Measurements from ENCODE around the gene TTLL9.
A peak's percentile ranks its signal among the peaks of the same experiment; 100 is the strongest.

The TTLL9 gene

DNA sequence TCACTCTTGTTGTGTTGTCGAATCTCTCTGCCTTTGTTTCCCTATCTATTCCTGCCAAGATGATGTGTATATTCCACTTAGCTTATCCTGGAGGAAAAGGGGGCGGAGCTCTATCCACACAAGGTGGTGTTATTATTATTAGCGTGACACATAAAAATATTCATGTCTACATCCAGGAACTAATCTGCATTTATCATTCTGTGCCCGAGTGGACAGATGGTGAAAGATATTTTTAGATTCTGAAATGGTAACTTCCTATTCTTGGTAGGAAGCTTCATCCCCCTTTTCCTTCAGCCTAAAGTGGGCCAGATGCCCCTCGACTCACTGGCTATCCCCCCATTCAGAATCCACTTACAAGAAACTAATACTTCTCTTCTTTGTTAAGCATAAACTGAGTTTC, 99.6 kb downstream of the TTLL9 start:
- Histone ChIP-seq H3K9ac (ENCODE audit: low read depth, low read length, poor library complexity) (no peak overlapping the region), H2BK5ac (ENCODE audit: low read length) (no peak overlapping the region), H4K91ac (ENCODE audit: low read depth, low read length, poor library complexity) (no peak overlapping the region), H3K27me3 (ENCODE audit: control insufficient read depth in 3 of 3, insufficient read depth in 3 of 3, low read depth in 1 of 3, low read length in 3 of 3) (peaks cover 0 to 61% (median 12%) of the 10 kb centered on the region in 3 experiments), H3K4me1 (ENCODE audit: control insufficient read depth in 2 of 2, insufficient read depth in 1 of 2, low read depth in 1 of 2, low read length in 2 of 2) (peaks cover 6 to 13% of the 10 kb centered on the region in 2 donors), H3K18ac (ENCODE audit: low read length) (no peak overlapping the region), H2BK15ac (ENCODE audit: low read length) (no peak overlapping the region), H3K14ac (ENCODE audit: low read length) (no peak overlapping the region), H3K4me2 (ENCODE audit: insufficient read depth, low read length, poor library complexity, severe bottlenecking) (no peak overlapping the region), H3K23ac (ENCODE audit: low read depth, low read length, poor library complexity) (no peak overlapping the region), H3K79me1 (ENCODE audit: low read depth, low read length) (no peaks in the 10 kb centered on the region), H2AFZ (ENCODE audit: low read length) (no peak overlapping the region), H4K8ac (ENCODE audit: low read depth, low read length) (no peak overlapping the region), H3K36me3 (replicated peaks in 1 of 2; ENCODE audit: control insufficient read depth in 2 of 2, insufficient read depth in 2 of 2, low read length in 2 of 2) (no peaks in the 10 kb centered on the region), H2BK120ac (ENCODE audit: low read depth, low read length) (no peak overlapping the region), H2AK5ac (ENCODE audit: low read depth, low read length) (no peak overlapping the region), H3K4me3 (ENCODE audit: low read length in 2 of 2) (no peak overlapping the region), H3K4ac (ENCODE audit: low read length) (no peak overlapping the region), H3K9me3 (replicated peaks in 1 of 2; ENCODE audit: control insufficient read depth in 2 of 2, insufficient read depth in 1 of 2, low read depth in 1 of 2, low read length in 2 of 2) (no peaks in the 10 kb centered on the region), H2BK12ac (ENCODE audit: low read length) (no peak overlapping the region), H3K27ac (replicated peaks; ENCODE audit: low read length) (no peak overlapping the region)
- DNase-seq (ENCODE audit: low spot score), result no peak
- no CpG with 5 or more reads among the region's 5 CpGs for whole genome bisulfite sequencing, 2 donors (ENCODE audit: extremely low coverage in 2 of 2, insufficient read length in 2 of 2, insufficient replicate concordance in 1 of 2)

DNA sequence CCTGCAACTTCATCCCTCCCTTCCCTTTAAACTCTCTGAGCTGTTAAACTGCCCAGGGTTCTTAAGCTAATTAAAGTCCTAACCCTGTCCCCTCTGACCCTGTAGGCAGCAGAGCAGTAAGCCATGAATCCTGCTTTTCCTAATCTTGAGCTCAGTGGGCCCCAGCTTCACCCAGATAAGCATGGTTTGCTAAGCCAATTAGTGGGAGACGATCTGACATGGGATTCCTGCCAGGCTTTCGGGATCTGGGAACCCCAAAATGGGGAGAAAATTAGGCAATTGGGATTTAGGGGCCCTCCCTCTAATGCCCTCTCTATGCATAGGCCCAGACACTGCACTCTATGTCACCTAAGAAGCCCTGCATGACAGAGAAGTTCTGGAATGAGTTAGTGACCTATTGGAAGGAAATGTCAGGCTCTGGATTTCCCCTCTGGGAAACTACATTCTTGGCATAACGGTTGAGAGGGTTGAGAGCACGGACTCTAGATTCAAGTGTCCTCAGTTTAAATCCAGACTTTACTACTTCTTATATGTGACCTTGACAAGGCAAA, 102.1 kb downstream of the TTLL9 start:
- no peaks in the 10 kb centered on the region for H3K9me3 ChIP-seq (replicated peaks in 1 of 2; ENCODE audit: control insufficient read depth in 2 of 2, insufficient read depth in 1 of 2, low read depth in 1 of 2, low read length in 2 of 2)
- no peak overlapping the region for H3K18ac ChIP-seq (ENCODE audit: low read length)
- no peak overlapping the region for H3K23ac ChIP-seq (ENCODE audit: low read depth, low read length, poor library complexity)
- H3K27ac ChIP-seq (replicated peaks; ENCODE audit: low read length), result peak overlapping the region; percentile 32
- DNase-seq (ENCODE audit: low spot score), result no peak
- H3K4me1 ChIP-seq (ENCODE audit: control insufficient read depth in 2 of 2, insufficient read depth in 1 of 2, low read depth in 1 of 2, low read length in 2 of 2), result peaks cover 11 to 16% of the 10 kb centered on the region in 2 donors
- H3K4me2 ChIP-seq (ENCODE audit: insufficient read depth, low read length, poor library complexity, severe bottlenecking), result no peak overlapping the region
- no peak overlapping the region for H4K8ac ChIP-seq (ENCODE audit: low read depth, low read length)
- no peak overlapping the region for H2BK15ac ChIP-seq (ENCODE audit: low read length)
- no peak overlapping the region for H2BK12ac ChIP-seq (ENCODE audit: low read length)
- H3K14ac ChIP-seq (ENCODE audit: low read length), result no peak overlapping the region
- H2BK120ac ChIP-seq (ENCODE audit: low read depth, low read length), result no peak overlapping the region
- no peak overlapping the region for H3K9ac ChIP-seq (ENCODE audit: low read depth, low read length, poor library complexity)
- H3K4ac ChIP-seq (ENCODE audit: low read length), result no peak overlapping the region
- H2AFZ ChIP-seq (ENCODE audit: low read length), result no peak overlapping the region
- WGBS, 2 donors (ENCODE audit: extremely low coverage in 2 of 2, insufficient read length in 2 of 2, insufficient replicate concordance in 1 of 2), result no CpG with 5 or more reads among the region's 4 CpGs
- no peaks in the 10 kb centered on the region for H3K36me3 ChIP-seq (replicated peaks in 1 of 2; ENCODE audit: control insufficient read depth in 2 of 2, insufficient read depth in 2 of 2, low read length in 2 of 2)
- no peak overlapping the region for H2AK5ac ChIP-seq (ENCODE audit: low read depth, low read length)
- peaks cover 0 to 38% (median 7%) of the 10 kb centered on the region in 3 experiments for H3K27me3 ChIP-seq (ENCODE audit: control insufficient read depth in 3 of 3, insufficient read depth in 3 of 3, low read depth in 1 of 3, low read length in 3 of 3)
- H3K4me3 ChIP-seq (ENCODE audit: low read length in 2 of 2), result no peak overlapping the region
- H2BK5ac ChIP-seq (ENCODE audit: low read length), result no peak overlapping the region
- no peaks in the 10 kb centered on the region for H3K79me1 ChIP-seq (ENCODE audit: low read depth, low read length)
- H4K91ac ChIP-seq (ENCODE audit: low read depth, low read length, poor library complexity), result no peak overlapping the region

DNA sequence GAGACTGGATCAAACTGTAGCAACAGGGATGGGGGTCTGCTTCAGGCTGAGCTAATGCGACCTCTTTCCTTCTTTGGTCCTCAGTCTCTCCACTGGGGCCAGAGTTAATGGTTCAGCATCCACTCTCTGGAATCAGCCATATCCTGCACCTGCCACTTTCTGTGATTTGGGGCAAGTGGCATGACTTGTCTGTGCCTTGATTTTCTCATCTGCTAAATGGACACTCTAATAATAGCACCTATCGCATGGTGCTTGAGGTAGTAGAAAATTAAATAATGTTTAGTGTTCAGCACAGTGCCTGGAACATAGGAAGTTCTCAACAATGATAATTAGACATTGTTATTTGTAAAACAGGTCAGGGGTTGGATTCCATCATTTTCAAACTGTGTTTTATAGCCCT, 103.9 kb downstream of the TTLL9 start:
- Histone ChIP-seq H2AK5ac (ENCODE audit: low read depth, low read length) (no peak overlapping the region), H2BK12ac (ENCODE audit: low read length) (no peak overlapping the region), H4K8ac (ENCODE audit: low read depth, low read length) (no peak overlapping the region), H3K4me3 (ENCODE audit: low read length in 2 of 2) (no peak overlapping the region), H4K91ac (ENCODE audit: low read depth, low read length, poor library complexity) (no peak overlapping the region), H3K79me1 (ENCODE audit: low read depth, low read length) (no peaks in the 10 kb centered on the region), H3K14ac (ENCODE audit: low read length) (no peak overlapping the region), H3K4ac (ENCODE audit: low read length) (no peak overlapping the region), H3K4me1 (ENCODE audit: control insufficient read depth in 2 of 2, insufficient read depth in 1 of 2, low read depth in 1 of 2, low read length in 2 of 2) (peaks cover 7 to 12% of the 10 kb centered on the region in 2 donors), H3K27me3 (ENCODE audit: control insufficient read depth in 3 of 3, insufficient read depth in 3 of 3, low read depth in 1 of 3, low read length in 3 of 3) (peaks cover 0 to 31% (median 3%) of the 10 kb centered on the region in 3 experiments), H3K23ac (ENCODE audit: low read depth, low read length, poor library complexity) (no peak overlapping the region), H2BK120ac (ENCODE audit: low read depth, low read length) (no peak overlapping the region), H2AFZ (ENCODE audit: low read length) (no peak overlapping the region), H3K18ac (ENCODE audit: low read length) (no peak overlapping the region), H3K9ac (ENCODE audit: low read depth, low read length, poor library complexity) (no peak overlapping the region), H3K36me3 (replicated peaks in 1 of 2; ENCODE audit: control insufficient read depth in 2 of 2, insufficient read depth in 2 of 2, low read length in 2 of 2) (no peaks in the 10 kb centered on the region), H2BK5ac (ENCODE audit: low read length) (no peak overlapping the region), H3K27ac (replicated peaks; ENCODE audit: low read length) (no peak overlapping the region), H2BK15ac (ENCODE audit: low read length) (no peak overlapping the region), H3K9me3 (replicated peaks in 1 of 2; ENCODE audit: control insufficient read depth in 2 of 2, insufficient read depth in 1 of 2, low read depth in 1 of 2, low read length in 2 of 2) (no peaks in the 10 kb centered on the region), H3K4me2 (ENCODE audit: insufficient read depth, low read length, poor library complexity, severe bottlenecking) (no peak overlapping the region)
- DNase-seq (ENCODE audit: low spot score), result no peak
- no CpG with 5 or more reads among the region's 2 CpGs for WGBS, 2 donors (ENCODE audit: extremely low coverage in 2 of 2, insufficient read length in 2 of 2, insufficient replicate concordance in 1 of 2)

DNA sequence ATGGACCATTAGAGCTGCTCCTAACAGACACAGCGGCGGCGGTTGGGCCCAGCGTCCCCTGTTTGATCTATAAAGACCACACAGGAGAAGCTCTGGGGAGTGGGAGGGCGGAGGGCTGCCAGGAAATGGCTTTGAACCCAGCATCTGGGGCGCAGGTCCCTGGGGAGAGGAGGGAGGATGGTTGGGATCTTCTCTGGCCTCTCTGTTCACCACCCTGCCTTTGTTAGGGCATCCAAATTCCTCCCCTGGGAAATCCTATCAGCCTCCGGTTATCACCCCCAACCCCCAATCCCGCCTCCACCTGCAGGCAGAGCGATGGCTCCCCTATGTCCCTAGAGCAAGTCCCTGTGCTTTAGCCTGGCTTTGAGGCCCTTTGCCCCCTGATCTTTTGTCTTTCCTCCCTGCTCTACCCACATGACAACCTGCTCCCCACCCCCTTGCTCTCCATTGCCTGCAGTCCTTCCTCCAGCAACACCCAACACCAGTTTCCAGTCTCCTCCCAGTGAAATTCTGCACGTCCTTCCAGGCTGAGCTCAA, 104.6 kb downstream of the TTLL9 start:
- peak overlapping the region; percentile 59 for H2AK5ac ChIP-seq (ENCODE audit: low read depth, low read length)
- H2BK15ac ChIP-seq (ENCODE audit: low read length), result peak overlapping the region; percentile 10
- no peak overlapping the region for H3K9ac ChIP-seq (ENCODE audit: low read depth, low read length, poor library complexity)
- peaks cover 0 to 23% (median 0%) of the 10 kb centered on the region in 3 experiments for H3K27me3 ChIP-seq (ENCODE audit: control insufficient read depth in 3 of 3, insufficient read depth in 3 of 3, low read depth in 1 of 3, low read length in 3 of 3)
- H2BK12ac ChIP-seq (ENCODE audit: low read length), result no peak overlapping the region
- H2BK120ac ChIP-seq (ENCODE audit: low read depth, low read length), result peak overlapping the region; percentile 63
- H2AFZ ChIP-seq (ENCODE audit: low read length), result peak overlapping the region; percentile 66
- peak overlapping the region; percentile 88 for H3K18ac ChIP-seq (ENCODE audit: low read length)
- no CpG with 5 or more reads among the region's 10 CpGs for WGBS, 2 donors (ENCODE audit: extremely low coverage in 2 of 2, insufficient read length in 2 of 2, insufficient replicate concordance in 1 of 2)
- H4K91ac ChIP-seq (ENCODE audit: low read depth, low read length, poor library complexity), result peak overlapping the region; percentile 81
- no peak overlapping the region for H3K23ac ChIP-seq (ENCODE audit: low read depth, low read length, poor library complexity)
- H2BK5ac ChIP-seq (ENCODE audit: low read length), result peak overlapping the region; percentile 63
- H3K27ac ChIP-seq (replicated peaks; ENCODE audit: low read length), result peak overlapping the region; percentile 88
- peak overlapping the region; percentile 18 for H3K4ac ChIP-seq (ENCODE audit: low read length)
- H3K4me3 ChIP-seq (ENCODE audit: low read length in 2 of 2), result no peak overlapping the region
- H3K79me1 ChIP-seq (ENCODE audit: low read depth, low read length), result no peaks in the 10 kb centered on the region
- H3K14ac ChIP-seq (ENCODE audit: low read length), result no peak overlapping the region
- H4K8ac ChIP-seq (ENCODE audit: low read depth, low read length), result no peak overlapping the region
- no peaks in the 10 kb centered on the region for H3K9me3 ChIP-seq (replicated peaks in 1 of 2; ENCODE audit: control insufficient read depth in 2 of 2, insufficient read depth in 1 of 2, low read depth in 1 of 2, low read length in 2 of 2)
- peak; percentile 52 for DNase-seq (ENCODE audit: low spot score)
- H3K4me2 ChIP-seq (ENCODE audit: insufficient read depth, low read length, poor library complexity, severe bottlenecking), result peak overlapping the region; percentile 65
- no peaks in the 10 kb centered on the region for H3K36me3 ChIP-seq (replicated peaks in 1 of 2; ENCODE audit: control insufficient read depth in 2 of 2, insufficient read depth in 2 of 2, low read length in 2 of 2)
- H3K4me1 ChIP-seq (ENCODE audit: control insufficient read depth in 2 of 2, insufficient read depth in 1 of 2, low read depth in 1 of 2, low read length in 2 of 2), result peaks cover 7 to 12% of the 10 kb centered on the region in 2 donors

All from neuronal stem cell (in vitro differentiated cells).